GM12864 (cell line): ENCODE measurements around the gene TTC32.

Experiments
- DNase-seq: peaks from one replicate; pipeline ENCODE4 v3.0.0-alpha.2; 2011; ENCODE audit warnings: low read depth
- H3K4me3 ChIP-seq: 2 replicates; pipeline ENCODE4 v1.5.1; 2011; ENCODE audit warnings: mild to moderate bottlenecking, low read depth, low read length, control low read depth
- CTCF ChIP-seq: IDR thresholded peaks from 2 replicates; pipeline ENCODE4 v1.5.1; 2011; ENCODE audit warnings: low read depth, mild to moderate bottlenecking, moderate library complexity, low read length, control low read depth, inconsistent platforms; ENCODE audit errors: missing control alignments

The TTC32 gene

GRCh38 chr2:19857100-19857499 is 44.7 kb downstream of the TTC32 start:
- TF ChIP-seq CTCF, result no peak
- no peak for DNase-seq
- no peak overlapping the region for H3K4me3 ChIP-seq

- no peak for TF ChIP-seq CTCF
- no peak overlapping the region for H3K4me3 ChIP-seq
- no peak for DNase-seq
Measured at GRCh38 chr2:19855542-19856431, 46.0 kb downstream of the TTC32 start.

- TF ChIP-seq CTCF, result no peak
- DNase-seq, result no peak
- no peak overlapping the region for H3K4me3 ChIP-seq
Measured at GRCh38 chr2:19854596-19855541, 46.9 kb downstream of the TTC32 start.

GRCh38 chr2:19851116-19851695 is 50.6 kb downstream of the TTC32 start:
- no peak overlapping the region for H3K4me3 ChIP-seq
- TF ChIP-seq CTCF, result peak; percentile 12
- DNase-seq, result no peak

GRCh38 chr2:19850056-19851050 is 51.4 kb downstream of the TTC32 start:
- no peak for TF ChIP-seq CTCF
- DNase-seq, result no peak
- H3K4me3 ChIP-seq, result no peak overlapping the region

- TF ChIP-seq CTCF, result no peak
- no peak for DNase-seq
- H3K4me3 ChIP-seq, result no peak overlapping the region
Measured at GRCh38 chr2:19848952-19849351, 52.8 kb downstream of the TTC32 start.
